ENCODE results near the gene NKX2-3.

NKX2-3 gene

GRCh38 chr10:99583687-99584086, 50.9 kb downstream of the NKX2-3 start:
- no peak for DNase-seq (ENCODE audit: low read depth in 2 of 2)
- H3K4me3 ChIP-seq (replicated peaks in 1 of 2; ENCODE audit: low read depth in 2 of 2, low read length in 2 of 2): no peak overlapping the region
- TF ChIP-seq, protein P1, sequence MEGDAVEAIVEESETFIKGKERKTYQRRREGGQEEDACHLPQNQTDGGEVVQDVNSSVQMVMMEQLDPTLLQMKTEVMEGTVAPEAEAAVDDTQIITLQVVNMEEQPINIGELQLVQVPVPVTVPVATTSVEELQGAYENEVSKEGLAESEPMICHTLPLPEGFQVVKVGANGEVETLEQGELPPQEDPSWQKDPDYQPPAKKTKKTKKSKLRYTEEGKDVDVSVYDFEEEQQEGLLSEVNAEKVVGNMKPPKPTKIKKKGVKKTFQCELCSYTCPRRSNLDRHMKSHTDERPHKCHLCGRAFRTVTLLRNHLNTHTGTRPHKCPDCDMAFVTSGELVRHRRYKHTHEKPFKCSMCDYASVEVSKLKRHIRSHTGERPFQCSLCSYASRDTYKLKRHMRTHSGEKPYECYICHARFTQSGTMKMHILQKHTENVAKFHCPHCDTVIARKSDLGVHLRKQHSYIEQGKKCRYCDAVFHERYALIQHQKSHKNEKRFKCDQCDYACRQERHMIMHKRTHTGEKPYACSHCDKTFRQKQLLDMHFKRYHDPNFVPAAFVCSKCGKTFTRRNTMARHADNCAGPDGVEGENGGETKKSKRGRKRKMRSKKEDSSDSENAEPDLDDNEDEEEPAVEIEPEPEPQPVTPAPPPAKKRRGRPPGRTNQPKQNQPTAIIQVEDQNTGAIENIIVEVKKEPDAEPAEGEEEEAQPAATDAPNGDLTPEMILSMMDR (IDR thresholded peaks at IDR 0.05; ENCODE audit: low read depth, low read length): no peak
